NCI-H2171 (cell line): ENCODE data around the gene IPP.
"Not testable (repeated sequence)": the region's sequence is repeated elsewhere in the genome, so short reads cannot be mapped to it uniquely, and the experiment has no call there.

Experiments
- DNase-seq: peaks from one replicate; lab custom pipeline; 2025; lab: John Stamatoyannopoulos, UW

The IPP gene

GRCh38 chr1:45684402-45684801 is 66.1 kb downstream of the IPP start:
- no peak for DNase-seq

- no peak for DNase-seq
Observed at GRCh38 chr1:45682942-45683341, 67.5 kb downstream of the IPP start.

- no peak for DNase-seq
Observed at GRCh38 chr1:45679123-45679522, 71.3 kb downstream of the IPP start.

GRCh38 chr1:45678489-45678888 is 72.0 kb downstream of the IPP start:
- no peak for DNase-seq

GRCh38 chr1:45677751-45678245 is 72.7 kb downstream of the IPP start:
- DNase-seq = no peak

- DNase-seq = not testable (repeated sequence)
Observed at GRCh38 chr1:45676553-45676952, 73.9 kb downstream of the IPP start.

GRCh38 chr1:45674478-45674877 is 76.0 kb downstream of the IPP start:
- DNase-seq = no peak

GRCh38 chr1:45673956-45674355 is 76.5 kb downstream of the IPP start:
- no peak for DNase-seq

GRCh38 chr1:45669859-45670655 is 80.4 kb downstream of the IPP start:
- no peak for DNase-seq

GRCh38 chr1:45669379-45669778 is 81.1 kb downstream of the IPP start:
- no peak for DNase-seq

GRCh38 chr1:45668526-45668925 is 81.9 kb downstream of the IPP start:
- no peak for DNase-seq

GRCh38 chr1:45667321-45668111 is 82.9 kb downstream of the IPP start:
- DNase-seq = no peak

- no peak for DNase-seq
Observed at GRCh38 chr1:45666836-45667235, 83.6 kb downstream of the IPP start.

GRCh38 chr1:45660336-45660735 is 90.1 kb downstream of the IPP start:
- no peak for DNase-seq

GRCh38 chr1:45659222-45659621 is 91.2 kb downstream of the IPP start:
- no peak for DNase-seq

GRCh38 chr1:45658171-45658570 is 92.3 kb downstream of the IPP start:
- no peak for DNase-seq

- no peak for DNase-seq
Observed at GRCh38 chr1:45656573-45657226, 93.8 kb downstream of the IPP start.

GRCh38 chr1:45654540-45655280 is 95.7 kb downstream of the IPP start:
- DNase-seq = no peak
